Measurements from ENCODE around the gene ZNF124.

DNA sequence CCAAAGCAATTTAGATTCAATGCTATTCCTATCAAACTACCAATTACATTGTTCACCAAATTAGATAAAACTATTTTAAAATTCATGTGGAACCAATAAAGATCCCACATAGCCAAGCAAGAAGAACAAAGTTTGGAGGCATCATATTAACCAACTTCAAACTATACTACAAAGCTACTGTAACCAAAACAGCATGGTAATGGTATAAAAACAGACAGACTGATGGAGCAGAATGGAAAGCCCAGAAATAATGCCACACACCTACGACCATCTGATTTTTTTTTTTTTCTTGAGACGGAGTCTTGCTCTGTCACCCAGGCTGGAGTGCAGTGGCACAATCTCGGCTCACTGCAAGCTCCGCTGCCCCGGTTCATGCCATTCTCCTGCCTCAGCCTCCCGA, 7.1 kb downstream of the ZNF124 start:
- TF ChIP-seq, protein P1, sequence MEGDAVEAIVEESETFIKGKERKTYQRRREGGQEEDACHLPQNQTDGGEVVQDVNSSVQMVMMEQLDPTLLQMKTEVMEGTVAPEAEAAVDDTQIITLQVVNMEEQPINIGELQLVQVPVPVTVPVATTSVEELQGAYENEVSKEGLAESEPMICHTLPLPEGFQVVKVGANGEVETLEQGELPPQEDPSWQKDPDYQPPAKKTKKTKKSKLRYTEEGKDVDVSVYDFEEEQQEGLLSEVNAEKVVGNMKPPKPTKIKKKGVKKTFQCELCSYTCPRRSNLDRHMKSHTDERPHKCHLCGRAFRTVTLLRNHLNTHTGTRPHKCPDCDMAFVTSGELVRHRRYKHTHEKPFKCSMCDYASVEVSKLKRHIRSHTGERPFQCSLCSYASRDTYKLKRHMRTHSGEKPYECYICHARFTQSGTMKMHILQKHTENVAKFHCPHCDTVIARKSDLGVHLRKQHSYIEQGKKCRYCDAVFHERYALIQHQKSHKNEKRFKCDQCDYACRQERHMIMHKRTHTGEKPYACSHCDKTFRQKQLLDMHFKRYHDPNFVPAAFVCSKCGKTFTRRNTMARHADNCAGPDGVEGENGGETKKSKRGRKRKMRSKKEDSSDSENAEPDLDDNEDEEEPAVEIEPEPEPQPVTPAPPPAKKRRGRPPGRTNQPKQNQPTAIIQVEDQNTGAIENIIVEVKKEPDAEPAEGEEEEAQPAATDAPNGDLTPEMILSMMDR (IDR thresholded peaks at IDR 0.05; ENCODE audit: borderline replicate concordance, extremely low read depth, low read length, poor library complexity, severe bottlenecking), result no peak
- TF ChIP-seq EZH2 (IDR thresholded peaks at IDR 0.05; ENCODE audit: borderline replicate concordance, low read depth, low read length, severe bottlenecking), result no peak

All from DND-41 (cell line).